HL-60 (cell line): Measurements from ENCODE around the gene FBXW7.

Experiments used
- GABPA ChIP-seq: IDR thresholded peaks from 2 replicates; pipeline ENCODE4 v1.6.1; 2012; ENCODE audit warnings: low read depth
- POLR2AphosphoS5 ChIP-seq: IDR thresholded peaks from 2 replicates; pipeline ENCODE4 v1.6.1; 2012; ENCODE audit warnings: low read depth
- TF ChIP-seq, protein P1 (sequence below): IDR thresholded peaks from one replicate; pipeline ENCODE4 v1.5.1; 2011; ENCODE audit warnings: low read length, control low read depth, inconsistent platforms; ENCODE audit not compliant: insufficient read depth
- TF ChIP-seq, protein P2 (sequence below): IDR thresholded peaks from 2 replicates; pipeline ENCODE4 v1.6.1; 2012; ENCODE audit warnings: low read depth; ENCODE audit not compliant: insufficient replicate concordance

DNA sequence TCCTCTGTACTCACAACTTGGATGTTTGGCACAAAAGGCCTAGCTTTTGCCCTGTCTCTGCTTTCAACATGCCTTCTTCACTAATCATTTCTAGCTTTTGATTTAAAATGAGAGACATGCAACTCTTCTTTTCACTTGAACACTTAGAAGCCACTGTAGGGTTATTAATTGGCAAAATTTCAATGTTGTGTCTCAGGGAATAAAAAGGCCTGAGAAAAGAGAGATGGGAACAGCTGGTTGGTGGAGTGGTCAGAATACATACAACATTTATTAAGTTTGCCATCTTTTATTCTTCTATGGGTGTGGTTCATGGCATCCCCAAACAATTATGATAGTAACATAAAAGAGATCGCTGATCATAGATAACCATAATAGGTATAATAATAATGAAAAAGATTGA is 114.3 kb downstream of the FBXW7 start:
- TF ChIP-seq, protein P1, sequence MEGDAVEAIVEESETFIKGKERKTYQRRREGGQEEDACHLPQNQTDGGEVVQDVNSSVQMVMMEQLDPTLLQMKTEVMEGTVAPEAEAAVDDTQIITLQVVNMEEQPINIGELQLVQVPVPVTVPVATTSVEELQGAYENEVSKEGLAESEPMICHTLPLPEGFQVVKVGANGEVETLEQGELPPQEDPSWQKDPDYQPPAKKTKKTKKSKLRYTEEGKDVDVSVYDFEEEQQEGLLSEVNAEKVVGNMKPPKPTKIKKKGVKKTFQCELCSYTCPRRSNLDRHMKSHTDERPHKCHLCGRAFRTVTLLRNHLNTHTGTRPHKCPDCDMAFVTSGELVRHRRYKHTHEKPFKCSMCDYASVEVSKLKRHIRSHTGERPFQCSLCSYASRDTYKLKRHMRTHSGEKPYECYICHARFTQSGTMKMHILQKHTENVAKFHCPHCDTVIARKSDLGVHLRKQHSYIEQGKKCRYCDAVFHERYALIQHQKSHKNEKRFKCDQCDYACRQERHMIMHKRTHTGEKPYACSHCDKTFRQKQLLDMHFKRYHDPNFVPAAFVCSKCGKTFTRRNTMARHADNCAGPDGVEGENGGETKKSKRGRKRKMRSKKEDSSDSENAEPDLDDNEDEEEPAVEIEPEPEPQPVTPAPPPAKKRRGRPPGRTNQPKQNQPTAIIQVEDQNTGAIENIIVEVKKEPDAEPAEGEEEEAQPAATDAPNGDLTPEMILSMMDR, result no peak
- TF ChIP-seq, protein P2, sequence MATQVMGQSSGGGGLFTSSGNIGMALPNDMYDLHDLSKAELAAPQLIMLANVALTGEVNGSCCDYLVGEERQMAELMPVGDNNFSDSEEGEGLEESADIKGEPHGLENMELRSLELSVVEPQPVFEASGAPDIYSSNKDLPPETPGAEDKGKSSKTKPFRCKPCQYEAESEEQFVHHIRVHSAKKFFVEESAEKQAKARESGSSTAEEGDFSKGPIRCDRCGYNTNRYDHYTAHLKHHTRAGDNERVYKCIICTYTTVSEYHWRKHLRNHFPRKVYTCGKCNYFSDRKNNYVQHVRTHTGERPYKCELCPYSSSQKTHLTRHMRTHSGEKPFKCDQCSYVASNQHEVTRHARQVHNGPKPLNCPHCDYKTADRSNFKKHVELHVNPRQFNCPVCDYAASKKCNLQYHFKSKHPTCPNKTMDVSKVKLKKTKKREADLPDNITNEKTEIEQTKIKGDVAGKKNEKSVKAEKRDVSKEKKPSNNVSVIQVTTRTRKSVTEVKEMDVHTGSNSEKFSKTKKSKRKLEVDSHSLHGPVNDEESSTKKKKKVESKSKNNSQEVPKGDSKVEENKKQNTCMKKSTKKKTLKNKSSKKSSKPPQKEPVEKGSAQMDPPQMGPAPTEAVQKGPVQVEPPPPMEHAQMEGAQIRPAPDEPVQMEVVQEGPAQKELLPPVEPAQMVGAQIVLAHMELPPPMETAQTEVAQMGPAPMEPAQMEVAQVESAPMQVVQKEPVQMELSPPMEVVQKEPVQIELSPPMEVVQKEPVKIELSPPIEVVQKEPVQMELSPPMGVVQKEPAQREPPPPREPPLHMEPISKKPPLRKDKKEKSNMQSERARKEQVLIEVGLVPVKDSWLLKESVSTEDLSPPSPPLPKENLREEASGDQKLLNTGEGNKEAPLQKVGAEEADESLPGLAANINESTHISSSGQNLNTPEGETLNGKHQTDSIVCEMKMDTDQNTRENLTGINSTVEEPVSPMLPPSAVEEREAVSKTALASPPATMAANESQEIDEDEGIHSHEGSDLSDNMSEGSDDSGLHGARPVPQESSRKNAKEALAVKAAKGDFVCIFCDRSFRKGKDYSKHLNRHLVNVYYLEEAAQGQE, result no peak
- no peak for TF ChIP-seq POLR2AphosphoS5
- TF ChIP-seq GABPA, result no peak
